Prostate gland (tissue), 2 donors: ENCODE measurements around the gene MDH1B. TPM values are rescaled to one million over a fixed set of nuclear protein-coding genes. Genes with fewer than 3 reads are reported as not detected.

Source experiments
- DNase-seq: peaks from one replicate; pipeline ENCODE4 v3.0.0-alpha.2; 2019; ENCODE audit warnings: low spot score
- H3K27ac ChIP-seq, 2 donors: fragments of 200-600 bp; sonication (generic); 2 replicates each; pipeline ENCODE4 v1.5.1; 2017 to 2019
- H3K27me3 ChIP-seq: fragments of 200-600 bp; sonication (generic); replicated peaks from 2 replicates; pipeline ENCODE4 v1.5.1; 2019; ENCODE audit not compliant: insufficient read depth
- H3K36me3 ChIP-seq, 2 donors: fragments of 200-600 bp; sonication (generic); 1 replicate in 1 of 2; 2 replicates in 1 of 2; pipeline versions ENCODE4 v1.5.1 to v1.8.1; 2017 to 2019
- H3K4me1 ChIP-seq: fragments of 200-600 bp; sonication (generic); replicated peaks from 2 replicates; pipeline ENCODE4 v1.5.1; 2019
- H3K4me3 ChIP-seq, 2 donors: fragments of 200-600 bp; sonication (generic); 2 replicates each; pipeline ENCODE4 v1.5.1; 2017 to 2019
- H3K9me3 ChIP-seq: fragments of 200-600 bp; sonication (generic); 2 replicates; pipeline ENCODE4 v1.5.1; 2017
- CTCF ChIP-seq, 4 experiments: fragments of 200-600 bp in 2 of 4; fragments of 450-650 bp in 2 of 4; sonication (generic) in 2 of 4; IDR thresholded peaks; 1 replicate in 3 of 4; 2 replicates in 1 of 4; pipeline ENCODE4 v1.5.1; 2016 to 2019; ENCODE audit warnings: antibody characterized with exemption in 4 of 4, mild to moderate bottlenecking in 2 of 4, moderate library complexity in 2 of 4
- POLR2A ChIP-seq: fragments of 450-650 bp; IDR thresholded peaks from one replicate; pipeline ENCODE4 v1.6.1; 2016; ENCODE audit warnings: antibody characterized with exemption, mild to moderate bottlenecking
- POLR2AphosphoS5 ChIP-seq: sonication (generic); formaldehyde crosslinking; IDR thresholded peaks from one replicate; pipeline ENCODE4 v1.6.1; 2017; ENCODE audit warnings: antibody characterized with exemption
- WGBS: methylation state at CpG from one replicate; pipeline ENCODE4 v1.1.5; 2018; 5-methylcytosine and 5-hydroxymethylcytosine counted together
- intact Hi-C: fragments of 100-400 bp; cut with DNase I; formaldehyde crosslinking; loops from one replicate; pipeline ENCODE4 v1.14.2; 2022
- total RNA-seq, 2 donors: library from RNA; depleted of rRNA; stranded (reverse); fragments of >200 nt; gene quantifications; one replicate each; pipeline ENCODE4 v1.1.0, GENCODE V29; 2016

The MDH1B gene
- total RNA-seq, 2 donors from 2014 or later, result 0.82 to 6.2 TPM

DNA sequence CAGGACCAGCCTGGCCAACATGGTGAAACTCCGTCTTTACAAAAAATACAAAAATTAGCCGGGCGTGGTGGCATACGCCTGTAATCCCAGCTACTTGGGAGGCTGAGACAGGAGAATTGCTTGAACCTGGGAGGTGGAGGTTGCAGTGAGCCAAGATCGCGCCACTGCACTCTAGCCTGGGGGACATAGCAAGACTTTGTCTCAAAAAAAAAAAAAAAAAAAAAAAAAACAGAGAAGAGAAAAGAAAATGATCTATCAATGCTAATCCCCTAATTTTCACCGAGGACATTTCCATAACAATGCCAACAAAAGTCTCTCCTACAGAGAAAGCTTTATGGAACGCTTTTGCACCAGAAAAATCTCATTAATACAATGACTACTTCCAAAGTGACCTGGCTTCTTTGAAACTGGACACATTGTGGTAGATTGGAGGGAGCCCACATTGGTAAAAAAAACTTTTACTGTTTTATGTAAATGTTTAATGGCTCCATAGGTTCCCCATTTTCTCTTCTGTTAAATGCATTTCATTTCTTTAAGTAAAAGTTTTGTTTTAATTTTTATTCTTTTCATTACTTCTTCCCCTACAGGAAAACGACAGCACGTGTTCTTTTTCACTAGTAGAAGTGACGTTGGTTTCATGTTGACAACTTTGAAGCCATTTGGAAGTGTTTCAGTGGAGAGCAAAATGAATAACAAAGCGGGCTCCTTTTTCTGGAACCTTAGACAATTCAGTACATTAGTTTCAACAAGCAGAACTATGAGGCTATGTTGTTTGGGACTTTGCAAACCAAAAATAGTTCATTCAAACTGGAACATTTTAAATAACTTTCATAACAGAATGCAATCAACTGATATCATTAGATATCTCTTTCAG lies 1.2 kb upstream of the MDH1B start:
- intact Hi-C loops, result no loop called here
- WGBS, result 40% methylated on average over 12 of the region's 12 CpGs
- Histone ChIP-seq H3K4me1 (peaks cover 3% of the 10 kb centered on the region), H3K9me3 (no peaks in the 10 kb centered on the region), H3K27ac (peak overlapping the region; percentile 78 to 81), H3K36me3 (no peaks in the 10 kb centered on the region), H3K27me3 (no peaks in the 10 kb centered on the region), H3K4me3 (peak overlapping the region; percentile 70 to 71)
- no peak for DNase-seq
- TF ChIP-seq POLR2A, result no peak
- TF ChIP-seq CTCF (IDR thresholded peaks at IDR 0.05), result no peak
- no peak for TF ChIP-seq POLR2AphosphoS5

DNA sequence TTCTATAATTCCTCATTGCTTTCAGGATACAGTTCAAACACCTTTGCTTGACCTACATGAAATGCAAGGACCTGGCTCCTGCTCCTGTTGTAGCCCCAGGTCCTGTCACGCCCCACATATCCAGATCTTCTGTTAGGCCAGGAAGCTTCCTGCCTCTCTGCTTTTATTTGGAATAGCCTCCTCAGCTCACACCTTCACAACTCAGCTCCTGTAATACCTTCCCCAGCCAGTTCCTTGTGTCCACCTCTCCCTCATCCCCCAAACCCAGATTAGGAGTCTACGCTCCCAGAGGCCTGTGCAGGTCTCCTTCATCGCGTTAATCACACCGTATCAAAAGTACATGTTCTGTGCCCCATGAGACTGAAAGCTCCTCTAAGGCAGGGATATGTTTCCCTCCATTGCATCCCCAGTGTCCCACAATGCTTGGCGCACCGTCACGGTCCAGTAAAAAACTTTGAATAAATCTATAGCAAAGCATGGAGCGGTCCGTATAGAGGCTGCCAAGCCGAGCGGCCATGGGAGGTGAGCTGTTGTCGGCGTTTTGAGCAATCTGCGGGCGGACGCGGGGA lies 371 bp downstream of the MDH1B start:
- no peak for DNase-seq

GRCh38 chr2:206756816-206757215 lies 8.3 kb downstream of the MDH1B start:
- H3K4me3 ChIP-seq, result no peak overlapping the region
- H3K9me3 ChIP-seq, result no peaks in the 10 kb centered on the region
- H3K36me3 ChIP-seq, result no peaks in the 10 kb centered on the region
- intact Hi-C loops, result no loop called here
- no peak for DNase-seq
- whole genome bisulfite sequencing, result 53% methylated on average over 1 of the region's 1 CpG
- H3K27me3 ChIP-seq, result no peaks in the 10 kb centered on the region
- H3K27ac ChIP-seq, result no peak overlapping the region
- TF ChIP-seq POLR2AphosphoS5, result no peak
- no peak for TF ChIP-seq CTCF (IDR thresholded peaks at IDR 0.05)
- no peak for TF ChIP-seq POLR2A
- H3K4me1 ChIP-seq, result no peaks in the 10 kb centered on the region

More for the DNA sequence above, 371 bp downstream of the MDH1B start:
- no peaks in the 10 kb centered on the region for H3K27me3 ChIP-seq
- WGBS, result 6% methylated on average over 18 of the region's 18 CpGs
- intact Hi-C loops, result no loop called here
- no peak for TF ChIP-seq POLR2A
- TF ChIP-seq POLR2AphosphoS5, result no peak
- TF ChIP-seq CTCF (IDR thresholded peaks at IDR 0.05), result no peak
- H3K36me3 ChIP-seq, result no peaks in the 10 kb centered on the region
- H3K27ac ChIP-seq, result peak overlapping the region; percentile 78 to 81
- peak overlapping the region; percentile 70 to 71 for H3K4me3 ChIP-seq
- no peaks in the 10 kb centered on the region for H3K9me3 ChIP-seq
- H3K4me1 ChIP-seq, result peaks cover 3% of the 10 kb centered on the region

DNA sequence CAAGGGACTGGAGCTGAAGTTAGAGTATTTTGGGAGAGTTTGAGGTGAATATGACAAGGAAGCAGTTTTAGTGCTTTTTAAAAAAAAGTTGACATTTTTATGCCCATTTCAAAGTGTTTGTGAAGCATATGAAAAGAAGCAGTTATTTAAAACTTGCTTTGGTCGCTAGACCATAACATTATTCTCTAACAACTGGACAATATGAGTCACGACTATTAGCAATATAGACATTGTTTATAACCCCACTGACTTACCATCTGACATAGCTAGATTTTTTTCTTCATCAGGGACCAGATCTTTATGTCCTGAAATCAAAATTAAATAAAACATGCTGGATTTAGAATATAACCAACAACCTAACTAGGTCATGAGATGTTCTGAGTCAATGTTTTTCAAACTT lies 24.3 kb downstream of the MDH1B start:
- H3K36me3 ChIP-seq, result no peaks in the 10 kb centered on the region
- H3K27me3 ChIP-seq, result no peaks in the 10 kb centered on the region
- no peak overlapping the region for H3K27ac ChIP-seq
- no peaks in the 10 kb centered on the region for H3K4me1 ChIP-seq
- no peak for DNase-seq
- WGBS, result 26% methylated on average over 2 of the region's 2 CpGs
- no peaks in the 10 kb centered on the region for H3K9me3 ChIP-seq
- intact Hi-C loops, result no loop called here
- TF ChIP-seq POLR2AphosphoS5 (no peak), CTCF (IDR thresholded peaks at IDR 0.05) (no peak), POLR2A (no peak)
- no peak overlapping the region for H3K4me3 ChIP-seq
